Measurements from ENCODE around the gene ERCC3.

- TF ChIP-seq CTCF (IDR thresholded peaks at IDR 0.05) (no peak), PREB (CRISPR knock-in tag; IDR thresholded peaks at IDR 0.05; ENCODE audit: borderline replicate concordance) (no peak), ZNF671 (CRISPR knock-in tag; IDR thresholded peaks at IDR 0.05) (no peak), ETV6 (CRISPR knock-in tag; IDR thresholded peaks at IDR 0.05) (no peak), NR1H2 (CRISPR knock-in tag; IDR thresholded peaks at IDR 0.05) (no peak), TEAD1 (CRISPR knock-in tag; IDR thresholded peaks at IDR 0.05) (no peak), FOXP1 (CRISPR knock-in tag; IDR thresholded peaks at IDR 0.05; ENCODE audit: borderline replicate concordance) (no peak)
- TF ChIP-seq, protein P1, sequence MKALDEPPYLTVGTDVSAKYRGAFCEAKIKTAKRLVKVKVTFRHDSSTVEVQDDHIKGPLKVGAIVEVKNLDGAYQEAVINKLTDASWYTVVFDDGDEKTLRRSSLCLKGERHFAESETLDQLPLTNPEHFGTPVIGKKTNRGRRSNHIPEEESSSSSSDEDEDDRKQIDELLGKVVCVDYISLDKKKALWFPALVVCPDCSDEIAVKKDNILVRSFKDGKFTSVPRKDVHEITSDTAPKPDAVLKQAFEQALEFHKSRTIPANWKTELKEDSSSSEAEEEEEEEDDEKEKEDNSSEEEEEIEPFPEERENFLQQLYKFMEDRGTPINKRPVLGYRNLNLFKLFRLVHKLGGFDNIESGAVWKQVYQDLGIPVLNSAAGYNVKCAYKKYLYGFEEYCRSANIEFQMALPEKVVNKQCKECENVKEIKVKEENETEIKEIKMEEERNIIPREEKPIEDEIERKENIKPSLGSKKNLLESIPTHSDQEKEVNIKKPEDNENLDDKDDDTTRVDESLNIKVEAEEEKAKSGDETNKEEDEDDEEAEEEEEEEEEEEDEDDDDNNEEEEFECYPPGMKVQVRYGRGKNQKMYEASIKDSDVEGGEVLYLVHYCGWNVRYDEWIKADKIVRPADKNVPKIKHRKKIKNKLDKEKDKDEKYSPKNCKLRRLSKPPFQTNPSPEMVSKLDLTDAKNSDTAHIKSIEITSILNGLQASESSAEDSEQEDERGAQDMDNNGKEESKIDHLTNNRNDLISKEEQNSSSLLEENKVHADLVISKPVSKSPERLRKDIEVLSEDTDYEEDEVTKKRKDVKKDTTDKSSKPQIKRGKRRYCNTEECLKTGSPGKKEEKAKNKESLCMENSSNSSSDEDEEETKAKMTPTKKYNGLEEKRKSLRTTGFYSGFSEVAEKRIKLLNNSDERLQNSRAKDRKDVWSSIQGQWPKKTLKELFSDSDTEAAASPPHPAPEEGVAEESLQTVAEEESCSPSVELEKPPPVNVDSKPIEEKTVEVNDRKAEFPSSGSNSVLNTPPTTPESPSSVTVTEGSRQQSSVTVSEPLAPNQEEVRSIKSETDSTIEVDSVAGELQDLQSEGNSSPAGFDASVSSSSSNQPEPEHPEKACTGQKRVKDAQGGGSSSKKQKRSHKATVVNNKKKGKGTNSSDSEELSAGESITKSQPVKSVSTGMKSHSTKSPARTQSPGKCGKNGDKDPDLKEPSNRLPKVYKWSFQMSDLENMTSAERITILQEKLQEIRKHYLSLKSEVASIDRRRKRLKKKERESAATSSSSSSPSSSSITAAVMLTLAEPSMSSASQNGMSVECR (CRISPR knock-in tag; IDR thresholded peaks at IDR 0.05; ENCODE audit: borderline replicate concordance): no peak
- TF ChIP-seq, protein P2, sequence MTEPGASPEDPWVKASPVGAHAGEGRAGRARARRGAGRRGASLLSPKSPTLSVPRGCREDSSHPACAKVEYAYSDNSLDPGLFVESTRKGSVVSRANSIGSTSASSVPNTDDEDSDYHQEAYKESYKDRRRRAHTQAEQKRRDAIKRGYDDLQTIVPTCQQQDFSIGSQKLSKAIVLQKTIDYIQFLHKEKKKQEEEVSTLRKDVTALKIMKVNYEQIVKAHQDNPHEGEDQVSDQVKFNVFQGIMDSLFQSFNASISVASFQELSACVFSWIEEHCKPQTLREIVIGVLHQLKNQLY (CRISPR knock-in tag; IDR thresholded peaks at IDR 0.05): no peak
- TF ChIP-seq, protein P3, sequence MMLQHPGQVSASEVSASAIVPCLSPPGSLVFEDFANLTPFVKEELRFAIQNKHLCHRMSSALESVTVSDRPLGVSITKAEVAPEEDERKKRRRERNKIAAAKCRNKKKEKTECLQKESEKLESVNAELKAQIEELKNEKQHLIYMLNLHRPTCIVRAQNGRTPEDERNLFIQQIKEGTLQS (CRISPR knock-in tag; conservative IDR thresholded peaks at IDR 0.05): no peak
- TF ChIP-seq, protein P4, sequence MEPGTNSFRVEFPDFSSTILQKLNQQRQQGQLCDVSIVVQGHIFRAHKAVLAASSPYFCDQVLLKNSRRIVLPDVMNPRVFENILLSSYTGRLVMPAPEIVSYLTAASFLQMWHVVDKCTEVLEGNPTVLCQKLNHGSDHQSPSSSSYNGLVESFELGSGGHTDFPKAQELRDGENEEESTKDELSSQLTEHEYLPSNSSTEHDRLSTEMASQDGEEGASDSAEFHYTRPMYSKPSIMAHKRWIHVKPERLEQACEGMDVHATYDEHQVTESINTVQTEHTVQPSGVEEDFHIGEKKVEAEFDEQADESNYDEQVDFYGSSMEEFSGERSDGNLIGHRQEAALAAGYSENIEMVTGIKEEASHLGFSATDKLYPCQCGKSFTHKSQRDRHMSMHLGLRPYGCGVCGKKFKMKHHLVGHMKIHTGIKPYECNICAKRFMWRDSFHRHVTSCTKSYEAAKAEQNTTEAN (CRISPR knock-in tag; IDR thresholded peaks at IDR 0.05): no peak
These were observed 26.8 kb upstream of the ERCC3 start for GRCh38 chr2:127320586-127321275.
